ENCODE measurements around the gene NPW.

- TF ChIP-seq EZH2 (IDR thresholded peaks at IDR 0.05; ENCODE audit: insufficient read depth, poor library complexity, severe bottlenecking): no peak
- no peak for TF ChIP-seq EZH2phosphoT487 (IDR thresholded peaks at IDR 0.05; ENCODE audit: insufficient read depth, low read depth)
These were observed 3.7 kb upstream of the NPW start for GRCh38 chr16:2015947-2016208.

All from GM23248 (cell line).